ENCODE data around the gene SERTAD3.

- TF ChIP-seq POLR2AphosphoS5 (IDR thresholded peaks at IDR 0.05; ENCODE audit: low read length), result no peak
- TF ChIP-seq BACH1 (IDR thresholded peaks at IDR 0.05; ENCODE audit: borderline replicate concordance), result no peak
- no peak for TF ChIP-seq CTCF (IDR thresholded peaks at IDR 0.05 in 2 of 3, conservative IDR thresholded peaks at IDR 0.05 in 1 of 3; ENCODE audit: control insufficient read depth in 2 of 3, extremely low read depth in 1 of 3, insufficient read depth in 1 of 3, low read depth in 3 of 3, low read length in 3 of 3)
- TF ChIP-seq ZBTB40 (IDR thresholded peaks at IDR 0.05; ENCODE audit: borderline replicate concordance), result no peak
- peak; percentile 80 for TF ChIP-seq FOXM1 (IDR thresholded peaks at IDR 0.05; ENCODE audit: low read depth, low read length)
- TF ChIP-seq YBX1 (IDR thresholded peaks at IDR 0.05), result no peak
- TF ChIP-seq EP300 (IDR thresholded peaks at IDR 0.05; ENCODE audit: borderline replicate concordance in 1 of 2, control insufficient read depth in 1 of 2, low read depth in 2 of 2, low read length in 2 of 2), result peak; percentile 36 to 60; a peak in 3 of 4 replicates
- peak; percentile 83 for TF ChIP-seq EED (IDR thresholded peaks at IDR 0.05; ENCODE audit: low read depth)
- TF ChIP-seq MXI1 (IDR thresholded peaks at IDR 0.05; ENCODE audit: low read depth, low read length), result no peak
- TF ChIP-seq PKNOX1 (IDR thresholded peaks at IDR 0.05), result no peak
- peak; percentile 96 for TF ChIP-seq NR2F1 (conservative IDR thresholded peaks at IDR 0.05)
- TF ChIP-seq PRDM15 (CRISPR knock-in tag; IDR thresholded peaks at IDR 0.05), result no peak
- no peak for TF ChIP-seq SMC3 (IDR thresholded peaks at IDR 0.05; ENCODE audit: borderline replicate concordance, low read length)
Measured at GRCh38 chr19:40416918-40417642, 27.1 kb downstream of the SERTAD3 start.

All from GM12878 (cell line).